ENCODE measurements around the gene GSTO2. TPM values are rescaled to one million over a fixed set of nuclear protein-coding genes. Genes with fewer than 3 reads are reported as not detected.

The GSTO2 gene
- total and polyA plus RNA-seq, 2 of the 4 experiments (the other 2 are of a cell fraction), result 1.4 to 2.3 TPM

DNA sequence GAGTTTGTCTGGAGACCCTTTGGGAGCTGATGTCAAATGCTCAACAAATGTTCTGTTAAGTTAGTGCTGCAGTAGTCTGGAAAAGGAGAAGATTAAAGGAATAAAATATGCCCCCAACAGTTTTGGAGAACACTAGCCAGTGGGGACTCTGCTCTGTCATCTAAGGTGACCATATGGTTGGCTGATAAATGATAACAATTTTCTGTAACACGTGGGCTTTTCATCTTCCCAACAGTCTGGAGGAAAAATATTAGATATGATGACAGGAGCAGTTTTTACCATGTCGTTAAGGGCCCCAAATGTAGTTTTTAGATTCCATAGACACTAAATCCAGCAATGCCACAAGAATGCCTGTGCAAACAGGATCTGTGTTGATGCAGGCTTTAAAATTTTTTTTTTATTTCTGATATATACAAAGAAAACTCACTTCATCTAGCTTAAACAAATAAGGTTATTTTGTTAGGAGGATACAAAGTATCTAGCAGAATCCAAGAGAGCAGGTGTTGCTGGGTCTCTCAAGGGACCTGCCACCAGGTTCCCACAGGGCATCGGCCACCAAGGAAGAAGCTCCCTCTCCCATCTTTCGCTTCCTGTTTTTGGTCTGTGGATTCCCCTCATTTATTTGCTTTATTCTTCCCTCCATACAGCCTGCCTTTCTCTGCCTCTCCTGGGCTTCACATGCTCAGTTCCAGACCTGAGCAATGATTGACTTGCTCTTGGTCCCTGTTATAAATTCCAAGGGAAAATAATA lies 78.5 kb downstream of the GSTO2 start (continued):
- no peak for TF ChIP-seq RFX5 (IDR thresholded peaks at IDR 0.05; ENCODE audit: low read depth, low read length)

DNA sequence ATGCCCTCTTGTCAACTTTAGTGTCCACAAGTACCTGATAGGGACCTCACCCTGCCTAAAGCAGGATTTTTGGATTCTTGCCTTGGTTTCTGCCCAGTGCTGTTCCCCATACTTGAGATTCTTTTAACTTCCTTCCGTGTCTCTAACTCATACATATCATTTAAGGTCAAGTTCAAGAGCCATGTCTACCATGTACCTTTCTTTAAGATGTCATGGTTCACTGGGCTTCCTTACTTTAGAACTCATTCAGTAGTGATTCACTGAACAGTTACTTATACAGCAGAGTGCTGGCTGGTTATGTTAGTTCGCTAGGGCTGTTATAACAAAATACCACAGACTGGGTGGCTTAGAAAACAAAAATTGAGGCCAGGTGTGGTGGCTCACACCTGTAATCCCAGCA lies 79.6 kb downstream of the GSTO2 start:
- no peak for DNase-seq
- Histone ChIP-seq H3K9me1 (ENCODE audit: insufficient read depth, low read length) (peaks cover 5% of the 10 kb centered on the region; the same call in 1 of the 2 replicates), H3K4ac (ENCODE audit: low read depth, low read length) (no peak overlapping the region), H4K20me1 (ENCODE audit: insufficient read depth, low read length) (no peaks in the 10 kb centered on the region), H2AK5ac (ENCODE audit: low read depth, low read length) (peak overlapping the region; percentile 21; the same call in 1 of the 2 replicates), H3K27ac (ENCODE audit: insufficient read depth, low read length) (no peak overlapping the region), H3K36me3 (ENCODE audit: control insufficient read depth, insufficient read depth, low read length) (no peaks in the 10 kb centered on the region), H3K4me3 (ENCODE audit: insufficient read depth, low read depth, low read length) (no peak overlapping the region), H2BK5ac (ENCODE audit: low read depth, low read length, poor library complexity, severe bottlenecking) (no peak overlapping the region), H3K18ac (ENCODE audit: low read depth, low read length) (no peak overlapping the region), H3K9ac (ENCODE audit: low read depth, low read length) (no peak overlapping the region), H3K23ac (ENCODE audit: low read depth, low read length) (no peak overlapping the region), H3K79me1 (ENCODE audit: low read depth in 1 of 2, low read length in 2 of 2) (no peaks in the 10 kb centered on the region; a peak in 1 of 4 replicates), H3K4me2 (ENCODE audit: low read depth, low read length) (no peak overlapping the region), H3K27me3 (ENCODE audit: control insufficient read depth, insufficient read depth, low read length) (no peaks in the 10 kb centered on the region), H2AK9ac (replicated peaks; ENCODE audit: low read depth, low read length, poor library complexity) (no peak overlapping the region), H4K8ac (ENCODE audit: low read depth in 2 of 2, low read length in 2 of 2) (no peak overlapping the region), H2AFZ (replicated peaks; ENCODE audit: low read length, poor library complexity) (no peak overlapping the region), H4K91ac (ENCODE audit: insufficient read depth, low read depth, low read length) (no peak overlapping the region), H4K5ac (ENCODE audit: low read depth, low read length) (no peak overlapping the region), H2BK120ac (ENCODE audit: low read depth, low read length) (no peak overlapping the region), H3K4me1 (ENCODE audit: control insufficient read depth, insufficient read depth, low read length) (peaks cover 7% of the 10 kb centered on the region; the same call in 1 of the 2 replicates), H2BK20ac (ENCODE audit: low read depth, low read length) (no peak overlapping the region), H3K56ac (ENCODE audit: extremely low read depth, insufficient read depth, low read length) (no peak overlapping the region), H2BK15ac (ENCODE audit: low read depth, low read length) (no peak overlapping the region), H3K14ac (replicated peaks; ENCODE audit: low read depth, low read length) (no peak overlapping the region), H3K9me3 (ENCODE audit: control insufficient read depth, insufficient read depth, low read length) (no peaks in the 10 kb centered on the region)
- TF ChIP-seq RAD21 (IDR thresholded peaks at IDR 0.05; ENCODE audit: low read length) (no peak), POLR2A (IDR thresholded peaks at IDR 0.05; ENCODE audit: low read depth, low read length) (no peak), BHLHE40 (IDR thresholded peaks at IDR 0.05; ENCODE audit: low read depth, low read length) (no peak)
- no TSS peak for BruUV-seq (replicated peaks)
- ChIA-PET POLR2A (ENCODE audit: unreplicated experiment) (no interaction called here), CTCF (interaction anchor here (0.7 kb wide), 1 partner anchor 73 kb away, joined by 3 read pairs; no protein-coding TSS in a partner anchor)
- dilution Hi-C loops (cut with HindIII; ENCODE audit: low sequenced_read_pairs, unreplicated experiment) (no loop called here), in situ Hi-C loops (cut with MboI; ENCODE audit: low sequenced_read_pairs) (loop anchor here (5.0 kb wide), 2 partner anchors 56 to 301 kb away; no protein-coding TSS in a partner anchor), intact Hi-C loops (cut with micrococcal nuclease) (no loop called here)
- 80% methylated on average over 1 of the region's 2 CpGs; no CpG with 5 or more reads in 1 of the 2 experiments for WGBS, 2 experiments (ENCODE audit: extremely low coverage in 2 of 2, insufficient read length in 1 of 2)
- no peak for ATAC-seq (ENCODE audit: low read depth)

Data from IMR-90 (cell line).